ELF-1 (cell line): ENCODE data around the gene RBM27.
"Not testable (repeated sequence)": the region's sequence is repeated elsewhere in the genome, so short reads cannot be mapped to it uniquely, and the experiment has no call there.

ENCODE experiments used
- DNase-seq: peaks from one replicate; pipeline ENCODE4 v3.0.0-alpha.2; 2016; ENCODE audit warnings: low read depth, low spot score

RBM27 gene

DNA sequence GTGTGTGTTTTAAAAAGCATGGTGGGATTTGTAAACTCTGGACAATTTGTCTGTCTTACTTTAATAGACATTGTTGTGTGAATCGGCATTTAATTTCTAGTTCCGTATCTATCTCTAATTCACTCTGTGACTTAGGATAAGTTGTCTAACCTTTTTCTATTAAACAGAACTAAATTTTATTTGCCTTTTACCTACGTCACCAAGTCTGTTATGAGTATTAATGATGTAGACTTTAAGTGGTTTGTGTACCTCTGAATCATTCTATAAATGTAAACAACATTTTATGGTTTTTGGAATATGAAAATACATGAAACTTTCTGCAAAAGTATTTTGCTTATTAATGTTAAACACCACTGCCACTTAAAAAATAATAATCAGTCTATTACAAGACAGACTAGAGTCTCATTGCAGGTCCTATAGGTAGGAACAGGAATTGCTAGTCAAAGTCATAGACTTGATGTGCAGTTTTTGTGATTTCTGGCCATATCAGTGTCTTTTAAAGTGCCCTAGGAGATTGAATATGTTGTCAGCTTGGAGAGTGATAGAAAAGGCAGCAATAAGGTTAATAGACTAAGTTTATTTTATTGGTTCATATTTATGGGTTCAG, 5.6 kb downstream of the RBM27 start:
- DNase-seq: no peak

DNA sequence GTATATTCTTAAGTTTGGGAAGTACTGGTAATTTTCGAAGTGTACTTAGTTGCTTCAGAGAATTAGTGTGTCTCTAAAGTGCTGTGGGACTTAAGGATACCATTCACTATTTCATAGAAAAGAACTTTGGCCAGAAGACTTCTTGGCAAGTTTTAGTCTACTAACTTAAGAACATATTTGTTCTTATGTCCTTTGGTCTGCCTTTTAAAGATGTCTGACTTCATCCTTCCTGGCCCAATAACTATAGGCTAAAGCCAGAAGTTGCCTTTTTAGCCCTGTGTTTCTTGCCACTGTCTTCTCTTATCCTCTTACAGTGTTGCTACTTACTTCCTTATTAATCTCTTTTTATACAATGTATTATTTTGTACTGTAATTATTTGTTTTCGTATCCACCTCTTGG, 6.3 kb downstream of the RBM27 start:
- no peak for DNase-seq

DNA sequence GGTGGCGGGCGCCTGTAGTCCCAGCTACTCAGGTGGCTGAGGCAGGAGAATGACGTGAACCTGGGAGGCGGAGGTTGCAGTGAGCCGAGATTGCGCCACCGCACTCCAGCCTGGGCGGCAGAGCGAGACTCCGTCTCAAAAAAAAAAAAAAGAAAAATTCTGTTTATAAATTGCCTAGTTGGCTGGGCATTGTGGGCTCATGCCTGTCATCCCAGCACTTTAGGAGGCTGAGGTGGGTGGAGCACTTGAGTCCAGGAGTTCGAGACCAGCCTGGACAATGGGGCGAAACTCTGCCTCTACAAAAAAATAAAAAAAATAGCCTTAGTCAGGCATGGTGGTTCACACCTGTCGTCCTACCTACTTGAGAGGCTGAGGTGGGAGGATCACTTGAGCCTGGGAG, 7.4 kb downstream of the RBM27 start:
- not testable (repeated sequence) for DNase-seq

DNA sequence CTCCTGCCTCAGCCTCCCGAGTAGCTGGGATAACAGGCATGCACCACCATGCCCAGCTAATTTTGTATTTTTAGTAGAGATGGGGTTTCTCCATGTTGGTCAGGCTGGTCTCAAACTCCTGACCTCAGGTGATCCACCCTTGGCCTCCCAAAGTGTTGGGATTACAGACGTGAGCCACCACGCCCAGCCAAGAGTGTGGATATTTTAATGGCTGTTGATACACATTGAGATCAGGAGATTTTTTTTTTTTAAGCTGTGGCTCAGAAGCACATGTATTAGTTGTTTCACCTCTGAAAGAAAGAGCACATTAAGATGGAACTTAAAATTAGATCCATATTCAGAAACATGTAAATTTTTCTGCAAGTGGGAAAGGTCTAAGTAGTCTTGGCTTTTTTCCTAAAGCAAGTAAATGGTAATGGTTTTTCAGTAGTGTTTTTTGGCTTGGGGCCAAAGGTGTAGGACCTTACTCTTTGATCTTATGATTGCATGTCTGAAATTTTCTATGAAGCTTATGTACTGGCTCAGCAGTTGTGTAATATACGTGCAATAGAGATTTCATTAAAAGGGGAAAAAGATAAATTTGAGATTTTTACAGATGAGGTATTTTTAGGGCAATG, 9.9 kb downstream of the RBM27 start:
- DNase-seq: no peak

DNA sequence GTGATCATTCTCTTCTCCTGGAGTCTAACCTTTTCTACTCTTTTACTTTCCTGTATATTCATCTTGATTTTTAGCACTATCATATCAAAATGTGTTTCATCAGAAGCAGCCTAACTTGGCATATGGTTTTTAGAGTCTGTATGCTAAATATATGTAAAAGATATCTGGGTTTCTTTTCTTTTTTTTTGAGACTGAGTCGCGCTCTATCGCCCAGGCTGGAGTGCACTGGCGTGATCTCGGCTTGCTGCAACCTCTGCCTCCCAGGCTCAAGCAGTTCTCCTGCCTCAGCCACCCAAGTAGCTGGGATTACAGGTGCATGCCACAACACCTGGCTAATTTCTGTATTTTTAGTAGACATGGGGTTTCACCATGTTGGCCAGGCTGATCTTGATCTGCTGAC, 11.5 kb downstream of the RBM27 start:
- DNase-seq: not testable (repeated sequence)

DNA sequence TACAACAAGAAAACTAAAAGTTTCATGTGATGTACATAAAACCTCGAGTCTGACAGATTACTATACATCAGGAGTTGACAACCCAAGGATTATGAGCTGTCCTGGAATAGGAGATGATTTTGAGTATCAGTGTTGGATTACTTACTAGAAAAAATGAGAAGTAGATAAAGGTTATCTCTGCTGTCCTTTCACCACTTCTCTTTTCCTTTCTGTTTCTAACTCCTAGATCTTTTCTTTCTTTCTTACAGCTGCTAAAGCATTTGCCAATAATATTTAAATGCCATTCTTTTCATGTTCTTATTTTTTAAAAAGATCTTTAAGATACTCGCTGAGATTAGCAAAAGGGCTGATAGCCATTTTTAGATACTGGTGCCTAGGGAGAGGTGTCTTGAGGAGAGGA, 14.8 kb downstream of the RBM27 start:
- no peak for DNase-seq

DNA sequence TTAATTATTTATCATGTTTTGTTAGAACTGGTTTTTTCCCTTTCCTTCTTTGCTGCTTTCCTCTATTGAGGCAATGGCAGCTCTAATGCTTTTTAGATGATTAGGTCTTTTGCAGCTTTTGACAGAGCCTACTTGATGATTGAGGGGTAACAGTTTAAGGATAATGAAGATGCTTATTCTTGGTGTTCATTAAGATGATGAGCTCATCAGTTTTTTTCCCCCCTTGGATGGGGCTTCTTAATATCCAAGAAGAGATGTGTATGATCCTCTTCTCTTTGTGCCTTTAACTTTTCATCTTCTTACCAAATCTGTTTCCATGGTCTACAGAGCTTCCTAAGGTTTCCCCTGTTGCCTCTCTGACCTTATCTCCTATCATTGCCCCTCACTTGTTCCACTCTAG, 15.8 kb downstream of the RBM27 start:
- DNase-seq: no peak

DNA sequence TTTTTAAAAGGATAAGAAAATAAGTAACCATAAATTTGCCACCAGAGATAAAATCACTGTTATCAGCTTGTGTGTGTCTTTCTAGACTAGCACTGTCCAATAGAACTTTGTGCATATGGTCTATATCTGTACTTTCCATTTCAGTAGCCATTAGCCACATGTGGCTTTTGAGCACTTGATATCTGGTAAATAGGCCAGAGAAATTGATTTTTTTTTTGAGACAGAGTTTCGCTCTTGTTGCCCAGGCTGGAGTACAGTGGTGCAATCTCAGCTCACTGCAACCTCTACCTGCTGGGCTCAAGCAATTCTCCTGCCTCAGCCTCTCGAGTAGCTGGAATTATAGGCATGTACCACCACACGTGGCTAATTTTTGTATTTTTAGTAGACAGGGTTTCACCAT, 17.8 kb downstream of the RBM27 start:
- no peak for DNase-seq

DNA sequence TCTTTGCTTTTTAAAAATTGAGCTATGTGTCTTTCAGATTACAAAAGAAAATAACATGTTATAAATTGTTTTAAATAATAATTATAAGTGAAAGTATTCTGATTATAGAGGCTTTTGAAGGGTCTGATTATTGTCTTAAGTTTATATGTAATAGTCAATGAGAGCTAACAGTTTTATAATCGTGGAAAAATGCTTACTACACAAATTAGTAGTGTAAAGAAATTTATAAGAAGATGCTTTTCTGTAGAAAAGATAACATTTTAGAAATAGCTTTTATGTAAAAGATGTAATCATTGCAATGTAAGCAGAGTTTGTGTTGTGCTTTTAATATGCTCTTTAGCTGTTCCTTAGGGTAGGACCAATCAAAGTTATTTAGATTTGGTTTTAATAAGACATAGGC, 18.6 kb downstream of the RBM27 start:
- DNase-seq: no peak

DNA sequence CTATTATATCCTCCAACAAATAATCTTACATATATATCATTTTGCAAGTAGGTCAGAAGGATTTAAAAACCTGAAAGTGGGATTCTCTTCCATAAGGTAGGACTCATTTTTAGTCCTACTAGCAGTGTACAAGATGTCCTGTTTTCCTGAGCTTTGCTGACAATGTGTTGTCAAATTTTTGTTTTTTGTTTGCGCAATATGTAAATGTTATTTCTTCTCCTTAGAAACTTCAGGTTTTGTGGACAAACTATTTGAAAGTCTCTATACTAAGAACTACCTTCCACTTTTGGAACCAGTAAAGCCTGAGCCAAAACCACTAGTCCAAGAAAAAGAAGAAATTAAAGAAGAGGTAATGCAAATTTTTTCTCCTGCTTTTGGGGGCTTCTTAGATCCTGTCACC, 19.8 kb downstream of the RBM27 start:
- no peak for DNase-seq

DNA sequence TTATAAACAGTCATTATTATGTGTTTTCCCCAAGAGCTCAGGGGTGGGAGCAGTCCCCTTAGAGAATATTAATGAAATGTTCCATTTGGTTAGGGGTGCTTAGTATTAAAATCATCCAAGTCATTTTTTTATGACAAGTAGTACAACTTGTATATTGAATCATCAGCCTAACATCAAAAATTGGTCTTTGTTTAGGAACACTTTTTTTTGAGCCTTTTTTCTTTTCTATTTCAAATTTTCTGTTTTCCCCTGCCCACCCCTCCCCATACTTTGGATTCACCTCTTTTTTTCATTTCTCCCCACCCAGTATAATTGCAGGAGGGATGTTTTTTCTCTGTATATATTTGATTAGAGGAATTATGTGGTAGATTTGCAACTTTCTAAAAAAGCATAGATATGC, 25.8 kb downstream of the RBM27 start:
- DNase-seq: no peak

DNA sequence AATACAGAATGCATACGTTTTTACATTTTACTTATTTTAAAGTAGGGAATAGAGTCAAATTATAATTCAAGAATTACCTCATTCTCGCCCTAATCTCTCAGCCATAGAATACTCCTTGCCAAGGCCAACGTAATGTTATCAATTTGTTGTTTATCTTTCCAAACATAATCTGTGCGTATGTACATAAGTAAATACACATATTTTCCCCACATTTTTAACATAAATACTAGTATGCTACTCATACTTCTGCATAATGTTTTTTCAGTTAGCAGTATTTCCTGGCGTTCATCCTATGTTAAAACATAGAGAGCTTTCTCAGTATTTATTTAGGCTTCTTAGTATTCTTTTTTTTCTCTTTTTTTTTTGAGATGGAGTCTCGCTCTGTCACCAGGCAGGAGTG, 28.8 kb downstream of the RBM27 start:
- DNase-seq: no peak

DNA sequence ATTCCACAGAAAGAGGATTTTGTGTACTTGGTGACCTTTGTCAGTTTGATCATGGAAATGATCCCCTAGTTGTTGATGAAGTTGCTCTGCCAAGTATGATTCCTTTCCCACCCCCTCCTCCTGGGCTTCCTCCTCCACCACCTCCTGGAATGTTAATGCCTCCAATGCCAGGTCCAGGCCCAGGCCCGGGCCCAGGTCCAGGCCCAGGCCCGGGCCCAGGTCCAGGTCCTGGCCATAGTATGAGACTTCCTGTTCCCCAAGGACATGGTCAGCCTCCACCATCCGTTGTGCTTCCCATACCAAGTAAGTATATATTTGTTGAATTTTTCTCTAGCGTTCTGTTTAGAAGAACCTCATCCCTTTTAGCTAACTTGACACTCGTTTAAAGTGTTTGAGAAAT, 30.0 kb downstream of the RBM27 start:
- DNase-seq: no peak

DNA sequence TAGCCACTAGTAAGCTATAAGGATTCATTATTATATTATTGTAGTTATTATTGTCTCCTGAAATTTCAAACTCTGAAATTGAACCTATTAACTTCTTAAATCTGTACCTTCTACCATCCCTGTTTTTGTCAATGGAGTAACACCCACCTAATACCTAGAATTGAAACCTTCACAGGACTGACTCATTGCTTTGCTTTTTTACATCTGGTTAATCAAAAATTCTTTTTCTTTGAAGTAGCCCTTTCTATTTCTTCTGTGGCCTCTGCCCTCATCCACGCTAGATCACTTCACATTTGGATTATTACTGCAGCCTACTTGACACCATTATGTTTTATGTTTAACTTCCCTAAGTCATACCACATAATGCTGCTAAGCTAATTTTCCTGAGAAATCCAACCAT, 35.6 kb downstream of the RBM27 start:
- DNase-seq: no peak

DNA sequence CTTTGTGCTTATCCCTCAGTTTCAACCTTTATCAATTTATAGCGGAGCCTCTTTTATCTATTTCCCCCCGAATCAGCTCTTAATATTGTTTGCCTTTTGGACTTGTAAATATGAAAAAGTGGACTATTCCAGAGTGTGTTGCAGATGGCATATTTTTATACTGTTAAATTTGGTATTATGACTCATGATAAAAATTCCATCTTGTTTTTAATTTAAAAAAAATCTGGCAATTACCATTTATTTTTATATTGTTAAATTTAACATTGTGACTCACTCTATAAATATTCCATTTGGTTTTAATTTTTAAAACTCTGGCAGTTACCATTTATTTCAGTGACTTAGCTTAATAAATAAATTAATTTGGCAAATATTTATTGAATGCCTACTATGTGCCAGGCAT, 37.5 kb downstream of the RBM27 start:
- no peak for DNase-seq

DNA sequence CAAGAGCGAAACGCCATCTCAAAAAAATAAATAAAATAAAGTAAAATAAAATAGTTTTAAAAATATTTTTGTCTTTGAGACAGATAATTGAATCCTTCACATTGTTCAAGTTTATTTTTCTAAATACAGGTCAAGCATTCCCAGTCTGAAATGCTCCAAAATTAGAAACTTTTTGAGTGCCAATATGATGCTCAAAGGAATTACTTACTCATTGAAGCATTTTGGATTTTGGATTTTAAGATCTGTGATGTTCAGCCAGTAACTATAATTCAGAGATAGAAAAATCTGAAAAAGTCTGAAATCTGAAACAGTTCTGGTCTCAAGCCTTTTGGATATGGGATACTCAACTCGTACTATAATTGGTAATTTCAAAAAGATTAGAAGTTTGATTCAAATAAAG, 39.8 kb downstream of the RBM27 start:
- DNase-seq: no peak

DNA sequence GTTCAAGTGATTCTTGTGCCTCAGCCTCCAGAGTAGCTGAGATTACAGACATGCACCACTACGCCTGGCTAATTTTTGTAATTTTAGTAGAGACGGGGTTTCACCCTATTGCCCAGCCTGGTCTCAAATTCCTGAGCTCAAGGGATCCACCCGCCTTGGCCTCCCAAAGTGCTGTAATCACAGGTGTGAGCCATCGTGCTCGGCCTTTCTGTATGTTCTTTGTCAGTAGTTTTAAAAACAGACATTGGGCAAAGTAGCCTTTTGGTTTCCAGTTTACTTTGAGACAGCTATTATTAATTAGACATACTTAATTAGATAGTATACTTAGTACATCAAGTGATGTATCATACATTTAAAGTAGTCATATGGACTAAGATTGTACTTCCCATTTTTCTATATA, 45.2 kb downstream of the RBM27 start:
- DNase-seq: no peak

DNA sequence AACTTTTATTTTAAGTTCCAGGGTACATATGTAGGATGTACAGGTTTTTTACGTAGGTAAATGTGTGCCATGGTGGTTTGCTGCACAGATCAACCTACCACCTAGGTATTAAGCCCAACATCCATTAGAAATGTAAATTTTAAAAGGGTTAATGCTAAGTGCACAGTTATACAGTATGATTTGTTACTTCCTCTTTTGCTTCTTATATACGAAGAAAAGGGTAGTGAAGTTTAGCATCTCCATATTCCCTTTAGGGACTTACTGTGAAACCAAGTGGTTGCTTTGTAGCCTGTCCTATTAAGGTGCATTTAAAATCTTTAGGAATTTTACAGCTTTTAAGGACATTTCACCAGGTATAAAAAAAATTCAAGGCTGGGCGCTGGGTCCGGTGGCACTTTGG, 46.4 kb downstream of the RBM27 start:
- DNase-seq: no peak
